IPS DF 19.7 (cell line): ENCODE results near the gene AZU1.
"Not testable (repeated sequence)": the region's sequence is repeated elsewhere in the genome, so short reads cannot be mapped to it uniquely, and the experiment has no call there.

Source experiments
- DNase-seq: peaks from one replicate; pipeline ENCODE4 v3.0.0-alpha.2; 2013; ENCODE audit warnings: low read depth, low spot score

The AZU1 gene

DNA sequence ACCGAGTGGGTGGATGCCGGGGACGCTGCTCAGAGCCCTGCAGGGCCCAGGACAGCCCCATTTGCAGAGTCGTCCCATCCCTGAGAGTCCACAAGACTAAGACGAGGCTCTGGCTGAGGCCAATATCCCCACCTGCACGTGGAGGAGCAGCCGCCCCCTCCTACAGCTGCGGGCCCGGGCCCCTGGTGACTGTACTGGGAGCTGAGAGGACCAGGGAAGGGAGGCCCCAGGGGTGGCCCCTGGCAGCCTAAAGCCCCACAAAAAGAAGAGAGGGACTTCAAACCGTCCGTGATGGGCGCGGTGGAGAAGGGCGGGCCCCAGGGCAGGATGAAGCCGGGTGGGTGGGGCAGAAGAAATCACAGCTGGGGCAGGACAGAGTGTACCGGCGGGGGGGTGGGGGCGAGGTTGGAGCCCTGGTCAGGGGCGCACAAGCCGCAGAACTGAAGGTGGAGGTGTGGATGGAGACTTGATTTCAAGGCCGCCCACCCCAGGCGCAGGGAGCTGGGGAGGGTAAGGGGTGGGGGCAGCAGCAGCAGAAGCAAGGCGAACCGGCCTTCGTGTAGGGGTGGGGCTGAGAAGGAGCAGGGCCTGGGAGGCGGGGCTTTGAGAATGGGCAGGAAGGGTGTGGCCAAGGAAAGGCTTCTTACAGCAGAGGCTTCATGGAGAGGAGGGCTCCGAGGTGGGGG, 44.8 kb downstream of the AZU1 start:
- no peak for DNase-seq

- no peak for DNase-seq
Observed at GRCh38 chr19:873084-873483, 45.4 kb downstream of the AZU1 start.

DNA sequence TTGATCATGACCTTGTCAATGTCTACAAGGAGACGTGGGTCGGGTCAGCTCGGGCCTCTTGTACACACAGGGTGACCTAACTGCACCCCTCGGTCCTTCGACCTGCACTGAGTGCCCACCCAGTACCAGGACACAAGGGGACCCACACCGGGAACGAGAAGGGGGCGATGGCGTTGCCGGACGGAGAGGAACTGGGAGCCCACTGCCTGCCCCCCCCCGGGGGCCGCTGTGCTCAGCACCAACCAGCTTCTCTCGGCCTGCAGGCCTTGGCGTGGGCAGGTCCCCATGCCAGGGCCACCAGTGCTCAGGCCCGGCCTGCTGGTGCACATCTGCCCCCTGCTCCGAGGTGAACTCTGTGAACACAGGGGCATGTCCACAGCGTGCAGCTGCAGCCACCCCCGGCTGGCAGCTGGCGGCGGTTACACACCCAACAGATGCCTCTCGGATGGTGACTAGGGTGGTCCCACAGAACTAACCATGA, 46.0 kb downstream of the AZU1 start:
- no peak for DNase-seq

GRCh38 chr19:875265-875879, 47.7 kb downstream of the AZU1 start:
- DNase-seq = no peak

DNA sequence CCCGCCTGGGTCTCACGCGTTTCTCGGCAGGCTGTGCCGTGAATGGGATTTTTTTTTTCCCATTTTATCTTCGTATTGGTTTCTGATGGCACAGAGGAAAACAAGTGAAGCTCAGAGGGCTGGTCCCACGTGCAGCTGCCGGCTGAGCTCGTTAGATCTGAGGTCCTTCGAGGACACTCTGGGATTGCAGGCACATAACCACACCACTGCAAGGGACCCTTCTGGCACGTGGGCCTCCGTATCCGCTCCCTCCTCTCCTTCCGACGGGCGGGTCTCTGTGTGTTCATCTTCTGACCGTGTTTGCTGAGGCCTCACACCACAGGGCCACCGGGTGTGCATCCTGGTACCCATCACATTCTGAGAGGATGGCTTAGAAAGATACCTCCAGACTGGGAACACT, 48.5 kb downstream of the AZU1 start:
- DNase-seq = no peak

GRCh38 chr19:876780-877314, 49.2 kb downstream of the AZU1 start:
- no peak for DNase-seq

DNA sequence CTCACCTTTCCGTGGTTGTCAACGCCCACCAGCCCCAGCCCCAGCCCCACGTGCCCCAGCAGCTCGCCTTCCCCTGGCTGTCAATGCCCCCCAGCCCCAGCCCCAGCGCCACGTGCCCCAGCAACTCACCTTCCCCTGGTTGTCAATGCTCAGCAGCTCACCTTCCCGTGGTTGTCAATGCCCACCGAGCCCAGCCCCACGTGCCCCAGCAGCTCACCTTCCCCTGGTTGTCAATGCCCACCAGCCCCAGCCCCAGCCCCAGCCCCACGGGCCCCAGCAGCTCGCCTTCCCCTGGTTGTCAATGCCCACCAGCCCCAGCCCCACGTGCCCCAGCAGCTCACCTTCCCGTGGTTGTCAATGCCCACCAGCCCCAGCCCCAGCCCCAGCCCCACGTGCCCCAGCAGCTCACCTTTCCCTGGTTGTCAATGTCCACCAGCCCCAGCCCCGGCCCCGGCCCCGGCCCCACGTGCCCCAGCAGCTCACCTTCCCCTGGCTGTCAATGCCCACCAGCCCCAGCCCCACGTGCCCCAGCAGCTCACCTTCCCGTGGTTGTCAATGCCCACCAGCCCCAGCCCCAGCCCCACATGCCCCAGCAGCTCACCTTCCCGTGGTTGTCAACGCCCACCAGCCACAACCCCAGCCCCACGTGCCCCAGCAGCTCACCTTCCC, 50.5 kb downstream of the AZU1 start:
- not testable (repeated sequence) for DNase-seq

- DNase-seq = not testable (repeated sequence)
Observed at GRCh38 chr19:878751-879561, 51.3 kb downstream of the AZU1 start.

- DNase-seq = no peak
Observed at GRCh38 chr19:879711-880438, 52.2 kb downstream of the AZU1 start.
